ENCODE measurements around the gene HAVCR1.
"Not testable (repeated sequence)": the region's sequence is repeated elsewhere in the genome, so short reads cannot be mapped to it uniquely, and the experiment has no call there.

The HAVCR1 gene

DNA sequence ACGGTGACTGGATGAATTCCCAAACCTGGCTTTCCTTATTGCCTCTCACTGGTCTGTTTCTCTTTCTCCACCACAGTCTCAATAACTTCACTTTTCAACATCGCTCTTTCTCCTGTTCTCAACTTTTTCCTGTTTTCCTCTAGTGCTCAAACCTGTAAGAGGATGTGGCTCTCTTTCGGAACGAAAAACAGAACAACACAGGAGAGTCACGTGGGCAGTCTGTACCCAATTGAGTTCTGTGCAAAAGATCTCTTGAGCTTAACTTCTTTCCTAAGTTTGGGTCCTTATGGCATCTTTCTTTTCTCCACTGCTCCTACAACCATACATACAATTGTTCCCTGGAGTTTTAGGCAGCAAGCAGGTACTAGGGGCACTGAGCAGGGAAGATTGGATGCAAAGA is 8.9 kb downstream of the HAVCR1 start:
- Histone ChIP-seq H3K4me3 (ENCODE audit: extremely low read depth, insufficient read depth, low read length, poor library complexity, severe bottlenecking) (no peak overlapping the region), H3K9me3 (ENCODE audit: control insufficient read depth, low read length) (no peaks in the 10 kb centered on the region), H3K4me1 (ENCODE audit: control insufficient read depth, insufficient read depth, low read length, poor library complexity, severe bottlenecking) (peaks cover 23% of the 10 kb centered on the region), H3K27ac (ENCODE audit: low read depth, low read length, severe bottlenecking) (peak overlapping the region; percentile 97), H3K36me3 (ENCODE audit: control insufficient read depth, insufficient read depth, low read length) (no peaks in the 10 kb centered on the region)
- 76 to 79% methylated on average over 5 of the region's 5 CpGs for WGBS, 2 experiments (ENCODE audit: insufficient coverage in 2 of 2)

DNA sequence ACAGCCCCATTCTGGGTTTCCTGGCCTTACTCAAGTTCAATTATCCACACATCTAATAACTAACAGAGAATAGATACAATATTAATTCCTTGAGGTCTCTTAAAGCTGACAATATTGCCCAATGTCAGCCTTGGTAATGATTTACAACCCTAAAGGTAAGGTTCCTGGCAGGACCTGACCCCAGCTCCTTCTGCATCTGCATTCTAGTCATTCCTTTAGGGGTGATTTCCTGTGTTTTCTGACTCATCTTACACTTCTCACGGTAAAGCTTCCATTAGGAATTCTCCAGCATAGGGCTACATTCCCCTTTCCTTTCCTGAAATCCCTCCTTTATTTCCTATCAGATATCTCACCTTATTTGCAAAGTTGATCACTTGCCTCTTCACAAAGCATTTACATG is 9.3 kb downstream of the HAVCR1 start:
- peaks cover 23% of the 10 kb centered on the region for H3K4me1 ChIP-seq (ENCODE audit: control insufficient read depth, insufficient read depth, low read length, poor library complexity, severe bottlenecking)
- 0 to 7% methylated on average over 1 of the region's 1 CpG for WGBS, 2 experiments (ENCODE audit: insufficient coverage in 2 of 2)

DNA sequence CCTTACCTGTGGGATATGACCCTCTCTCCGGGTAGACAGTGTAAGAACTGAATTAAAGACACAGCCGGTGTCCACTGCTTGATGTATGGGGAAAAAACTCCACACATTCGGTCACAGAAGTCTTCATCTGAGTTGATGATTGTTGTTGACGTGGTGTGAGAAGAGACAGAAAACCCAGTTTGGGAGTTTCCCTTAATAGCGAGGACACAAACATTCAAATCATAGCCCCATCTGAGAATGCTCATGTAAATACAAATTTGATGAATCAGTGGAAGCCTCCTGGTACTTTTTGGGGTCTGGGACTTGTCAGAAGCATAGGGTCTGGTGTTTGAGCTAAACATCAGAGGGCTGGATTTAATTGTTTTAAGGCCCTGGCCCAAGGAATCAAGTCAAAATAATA is 11.0 kb downstream of the HAVCR1 start:
- Histone ChIP-seq H3K36me3 (ENCODE audit: control insufficient read depth, insufficient read depth, low read length) (no peaks in the 10 kb centered on the region), H3K4me3 (ENCODE audit: extremely low read depth, insufficient read depth, low read length, poor library complexity, severe bottlenecking) (no peak overlapping the region), H3K9me3 (ENCODE audit: control insufficient read depth, low read length) (no peaks in the 10 kb centered on the region), H3K27ac (ENCODE audit: low read depth, low read length, severe bottlenecking) (peak overlapping the region; percentile 80), H3K4me1 (ENCODE audit: control insufficient read depth, insufficient read depth, low read length, poor library complexity, severe bottlenecking) (peaks cover 23% of the 10 kb centered on the region)
- WGBS, 2 experiments (ENCODE audit: insufficient coverage in 2 of 2), result 89 to 92% methylated on average over 3 of the region's 5 CpGs

More for the DNA sequence above, 9.3 kb downstream of the HAVCR1 start:
- peak overlapping the region; percentile 97 for H3K27ac ChIP-seq (ENCODE audit: low read depth, low read length, severe bottlenecking)
- H3K36me3 ChIP-seq (ENCODE audit: control insufficient read depth, insufficient read depth, low read length), result no peaks in the 10 kb centered on the region
- no peaks in the 10 kb centered on the region for H3K9me3 ChIP-seq (ENCODE audit: control insufficient read depth, low read length)
- H3K4me3 ChIP-seq (ENCODE audit: extremely low read depth, insufficient read depth, low read length, poor library complexity, severe bottlenecking), result no peak overlapping the region

DNA sequence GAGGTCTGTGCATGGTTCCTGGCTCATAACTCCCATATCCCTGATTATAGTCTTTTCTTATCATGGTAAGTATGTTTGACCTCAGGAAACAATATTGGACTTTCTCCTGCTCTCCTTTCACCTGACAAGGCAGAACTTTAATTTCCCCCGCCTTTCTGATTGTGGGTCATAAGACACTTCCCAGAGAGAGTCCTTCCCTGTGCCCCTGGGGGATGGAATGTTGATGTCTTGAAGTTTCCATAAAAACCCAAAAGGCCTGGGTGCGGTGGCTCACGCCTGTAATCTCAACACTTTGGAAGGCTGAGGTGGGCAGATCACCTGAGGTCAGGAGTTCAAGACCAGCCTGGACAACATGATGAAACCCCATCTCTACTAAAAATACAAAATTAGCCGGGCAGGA is 11.9 kb downstream of the HAVCR1 start:
- not testable (repeated sequence) for H3K27ac ChIP-seq (ENCODE audit: low read depth, low read length, severe bottlenecking); H3K4me3 ChIP-seq (ENCODE audit: extremely low read depth, insufficient read depth, low read length, poor library complexity, severe bottlenecking)
- 90 to 96% methylated on average over 3 to 4 of the region's 4 CpGs for WGBS, 2 experiments (ENCODE audit: insufficient coverage in 2 of 2)

DNA sequence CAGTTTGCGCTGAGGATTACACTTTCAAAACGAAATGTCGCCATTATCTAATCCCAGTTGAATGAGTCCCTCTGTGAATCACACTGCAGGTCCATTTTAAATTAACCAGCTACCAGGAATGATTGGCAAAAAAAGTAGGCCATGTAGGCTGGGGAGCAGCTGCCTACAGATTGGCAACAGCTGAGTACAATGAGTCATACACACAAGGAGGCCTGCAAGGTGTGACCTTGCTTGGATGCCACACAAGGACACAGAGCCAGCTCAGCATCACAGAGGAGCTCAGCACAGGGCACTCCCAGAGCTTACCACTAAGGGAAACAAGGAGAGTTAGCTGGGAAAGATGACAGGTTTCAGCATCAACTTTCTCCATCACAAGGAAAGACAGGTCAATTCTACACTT is 12.9 kb downstream of the HAVCR1 start:
- Histone ChIP-seq H3K36me3 (ENCODE audit: control insufficient read depth, insufficient read depth, low read length) (no peaks in the 10 kb centered on the region), H3K9me3 (ENCODE audit: control insufficient read depth, low read length) (no peaks in the 10 kb centered on the region), H3K27ac (ENCODE audit: low read depth, low read length, severe bottlenecking) (peak overlapping the region; percentile 57), H3K4me1 (ENCODE audit: control insufficient read depth, insufficient read depth, low read length, poor library complexity, severe bottlenecking) (peaks cover 23% of the 10 kb centered on the region), H3K4me3 (ENCODE audit: extremely low read depth, insufficient read depth, low read length, poor library complexity, severe bottlenecking) (no peak overlapping the region)
- 88 to 92% methylated on average over 3 of the region's 3 CpGs for WGBS, 2 experiments (ENCODE audit: insufficient coverage in 2 of 2)

More for the DNA sequence above, 11.9 kb downstream of the HAVCR1 start:
- not testable (repeated sequence) for H3K9me3 ChIP-seq (ENCODE audit: control insufficient read depth, low read length); H3K36me3 ChIP-seq (ENCODE audit: control insufficient read depth, insufficient read depth, low read length)
- peaks cover 23% of the 10 kb centered on the region for H3K4me1 ChIP-seq (ENCODE audit: control insufficient read depth, insufficient read depth, low read length, poor library complexity, severe bottlenecking)

DNA sequence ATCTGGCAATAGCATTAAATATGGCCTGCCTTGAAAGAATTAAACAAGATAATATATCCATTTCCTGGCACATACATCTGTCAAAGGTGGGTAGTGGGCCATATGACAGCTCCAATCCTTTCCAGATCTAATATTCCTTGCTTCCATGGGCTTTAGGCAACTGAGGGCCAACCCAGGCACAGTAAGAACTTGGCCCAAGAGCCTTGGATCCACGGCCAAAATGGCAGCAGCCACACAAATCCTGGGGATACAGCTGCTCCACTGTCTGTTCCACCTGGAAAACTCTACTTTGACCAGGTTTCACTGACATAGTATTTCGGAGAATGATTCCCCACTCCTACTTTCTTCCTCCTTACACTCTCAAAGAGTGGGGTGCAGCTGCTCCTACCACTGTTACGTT is 13.3 kb downstream of the HAVCR1 start:
- Histone ChIP-seq H3K27ac (ENCODE audit: low read depth, low read length, severe bottlenecking) (peak overlapping the region; percentile 57), H3K36me3 (ENCODE audit: control insufficient read depth, insufficient read depth, low read length) (no peaks in the 10 kb centered on the region)
- 93 to 98% methylated on average over 3 of the region's 3 CpGs for WGBS, 2 experiments (ENCODE audit: insufficient coverage in 2 of 2)

DNA sequence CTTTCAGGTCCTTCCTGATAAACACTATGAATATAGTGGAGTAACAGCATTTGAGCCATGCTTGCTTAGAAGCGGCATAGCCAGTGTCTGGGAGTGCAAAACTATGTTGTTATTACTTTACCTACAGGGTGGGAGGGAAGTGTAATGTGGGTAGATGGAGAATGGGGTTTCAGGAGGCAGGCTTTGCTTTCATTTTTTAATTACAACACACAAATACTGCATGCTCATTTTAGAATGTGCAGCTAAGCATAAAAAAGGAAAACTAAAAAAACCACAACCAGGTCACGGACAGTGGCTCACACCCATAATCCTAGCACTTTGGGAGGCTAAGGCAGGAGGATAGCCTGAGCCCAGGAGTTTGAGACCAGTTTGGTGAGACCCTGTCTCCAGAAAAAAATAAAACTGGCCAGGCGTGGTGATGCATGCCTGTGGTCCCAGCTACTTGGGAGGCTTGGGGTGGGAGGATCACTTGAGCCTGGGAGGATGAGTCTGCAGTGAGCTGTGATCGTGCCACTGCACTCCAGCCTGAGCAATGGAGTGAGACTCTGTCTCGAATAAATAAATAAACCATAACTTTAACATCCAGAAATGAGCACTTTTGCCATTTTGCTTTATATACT is 20.2 kb downstream of the HAVCR1 start:
- Histone ChIP-seq H3K4me3 (ENCODE audit: extremely low read depth, insufficient read depth, low read length, poor library complexity, severe bottlenecking) (no peak overlapping the region), H3K9me3 (ENCODE audit: control insufficient read depth, low read length) (no peaks in the 10 kb centered on the region), H3K36me3 (ENCODE audit: control insufficient read depth, insufficient read depth, low read length) (no peaks in the 10 kb centered on the region), H3K27ac (ENCODE audit: low read depth, low read length, severe bottlenecking) (no peak overlapping the region), H3K4me1 (ENCODE audit: control insufficient read depth, insufficient read depth, low read length, poor library complexity, severe bottlenecking) (peaks cover 22% of the 10 kb centered on the region)
- 92 to 93% methylated on average over 2 to 3 of the region's 5 CpGs for WGBS, 2 experiments (ENCODE audit: insufficient coverage in 2 of 2)

More for the DNA sequence above, 13.3 kb downstream of the HAVCR1 start:
- H3K9me3 ChIP-seq (ENCODE audit: control insufficient read depth, low read length), result no peaks in the 10 kb centered on the region
- no peak overlapping the region for H3K4me3 ChIP-seq (ENCODE audit: extremely low read depth, insufficient read depth, low read length, poor library complexity, severe bottlenecking)
- H3K4me1 ChIP-seq (ENCODE audit: control insufficient read depth, insufficient read depth, low read length, poor library complexity, severe bottlenecking), result peaks cover 20% of the 10 kb centered on the region

DNA sequence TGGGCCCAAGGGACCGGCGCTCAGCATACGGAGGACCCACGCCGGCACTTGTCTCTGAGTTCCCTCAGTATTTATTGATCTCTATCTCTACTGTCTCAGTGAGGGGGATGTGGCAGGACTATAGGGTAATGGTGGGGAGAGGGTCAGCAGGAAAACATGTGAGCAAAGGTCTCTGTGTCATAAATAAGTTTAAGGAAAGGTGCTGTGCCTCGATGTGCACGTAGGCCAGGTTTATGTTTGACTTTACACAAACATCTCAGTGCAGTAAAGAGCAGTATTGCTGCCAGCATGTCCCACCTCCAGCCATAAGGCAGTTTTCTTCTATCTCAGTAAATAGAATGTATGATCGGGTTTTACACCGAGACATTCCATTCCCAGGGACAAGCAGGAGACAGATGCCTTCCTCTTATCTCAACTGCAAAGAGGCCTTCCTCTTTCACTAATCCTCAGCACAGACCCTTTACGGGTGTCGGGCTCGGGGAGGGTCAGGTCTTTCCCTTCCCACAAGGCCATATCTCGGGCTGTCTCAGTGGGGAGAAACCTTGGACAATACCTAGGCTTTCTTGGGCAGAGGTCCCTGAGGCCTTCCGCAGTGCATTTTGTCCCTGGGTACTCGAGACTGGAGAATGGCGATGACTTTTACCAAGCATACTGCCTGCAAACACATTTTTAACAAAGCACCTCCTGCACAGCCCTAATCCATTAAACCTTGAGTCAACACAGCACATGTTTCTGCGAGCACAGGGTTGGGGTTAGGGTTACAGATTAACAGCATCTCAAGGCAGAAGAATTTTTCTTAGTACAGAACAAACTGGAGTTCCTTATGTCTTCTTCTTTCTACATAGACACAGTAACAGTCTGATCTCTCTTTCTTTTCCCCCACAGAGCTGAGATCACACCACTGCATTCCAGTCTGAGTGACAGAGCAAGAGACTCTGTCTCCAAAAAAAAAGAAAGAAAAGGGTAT is 24.5 kb downstream of the HAVCR1 start:
- H3K4me3 ChIP-seq (ENCODE audit: extremely low read depth, insufficient read depth, low read length, poor library complexity, severe bottlenecking); H3K36me3 ChIP-seq (ENCODE audit: control insufficient read depth, insufficient read depth, low read length); H3K9me3 ChIP-seq (ENCODE audit: control insufficient read depth, low read length): not testable (repeated sequence)
- H3K27ac ChIP-seq (ENCODE audit: low read depth, low read length, severe bottlenecking), result peak overlapping the region; percentile 96
- WGBS, 2 experiments (ENCODE audit: insufficient coverage in 2 of 2), result 76 to 80% methylated on average over 4 to 7 of the region's 17 CpGs
- peaks cover 26% of the 10 kb centered on the region for H3K4me1 ChIP-seq (ENCODE audit: control insufficient read depth, insufficient read depth, low read length, poor library complexity, severe bottlenecking)

DNA sequence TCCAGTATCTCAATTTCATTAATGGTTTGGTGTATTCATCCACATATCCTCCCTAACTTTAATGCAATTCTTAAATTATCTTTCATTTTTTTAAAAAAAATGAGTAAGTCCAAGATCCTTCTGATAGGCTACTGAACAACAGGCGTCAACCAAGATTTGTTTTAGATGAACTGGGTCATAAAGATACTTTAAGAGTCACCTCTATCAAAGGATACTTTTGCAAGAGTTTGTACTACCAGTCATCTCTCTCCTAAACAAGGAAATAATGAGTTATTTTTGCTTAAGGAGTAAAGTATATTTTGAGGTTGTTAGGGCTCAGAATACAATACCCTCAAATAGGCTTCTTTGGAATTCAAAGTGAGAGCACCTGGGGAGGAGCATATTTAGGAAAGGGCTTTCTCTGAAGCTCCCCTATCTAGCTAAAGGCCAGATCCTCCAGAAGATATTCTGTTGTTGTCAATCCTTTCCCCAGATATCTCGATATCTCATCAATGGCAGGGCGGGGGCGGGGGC is 25.8 kb downstream of the HAVCR1 start:
- Histone ChIP-seq H3K4me1 (ENCODE audit: control insufficient read depth, insufficient read depth, low read length, poor library complexity, severe bottlenecking) (peaks cover 22% of the 10 kb centered on the region), H3K27ac (ENCODE audit: low read depth, low read length, severe bottlenecking) (peak overlapping the region; percentile 39), H3K9me3 (ENCODE audit: control insufficient read depth, low read length) (no peaks in the 10 kb centered on the region), H3K4me3 (ENCODE audit: extremely low read depth, insufficient read depth, low read length, poor library complexity, severe bottlenecking) (no peak overlapping the region), H3K36me3 (ENCODE audit: control insufficient read depth, insufficient read depth, low read length) (no peaks in the 10 kb centered on the region)
- no CpG with 5 or more reads among the region's 4 CpGs for WGBS, 2 experiments (ENCODE audit: insufficient coverage in 2 of 2)

DNA sequence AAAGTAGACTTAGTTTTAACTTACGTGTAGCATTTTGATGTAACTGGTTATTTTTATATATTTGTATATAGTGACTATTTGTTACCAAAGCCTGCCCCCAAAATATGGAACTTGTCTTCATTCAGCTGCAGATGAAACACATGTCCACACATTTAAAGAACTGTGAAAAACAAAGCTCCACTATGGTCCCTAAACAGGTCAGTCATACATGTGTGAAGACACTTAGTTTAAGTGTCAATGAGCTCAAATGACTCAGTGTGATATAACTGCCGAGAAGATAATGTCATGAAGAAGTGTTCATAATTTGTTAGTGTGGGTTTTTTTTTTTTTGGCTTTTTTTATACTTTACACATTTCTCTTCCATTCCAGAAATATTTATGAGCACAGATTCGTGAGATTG is 28.2 kb downstream of the HAVCR1 start:
- Histone ChIP-seq H3K9me3 (ENCODE audit: control insufficient read depth, low read length) (no peaks in the 10 kb centered on the region), H3K4me3 (ENCODE audit: extremely low read depth, insufficient read depth, low read length, poor library complexity, severe bottlenecking) (no peak overlapping the region), H3K36me3 (ENCODE audit: control insufficient read depth, insufficient read depth, low read length) (no peaks in the 10 kb centered on the region), H3K27ac (ENCODE audit: low read depth, low read length, severe bottlenecking) (no peak overlapping the region), H3K4me1 (ENCODE audit: control insufficient read depth, insufficient read depth, low read length, poor library complexity, severe bottlenecking) (peaks cover 19% of the 10 kb centered on the region)
- WGBS, 2 experiments (ENCODE audit: insufficient coverage in 2 of 2), result no CpG with 5 or more reads among the region's 3 CpGs
